Measurements from ENCODE around the gene TRAF3.
A peak's percentile ranks its signal among the peaks of the same experiment; 100 is the strongest.
"Not testable (repeated sequence)": the region's sequence is repeated elsewhere in the genome, so short reads cannot be mapped to it uniquely, and the experiment has no call there.

Gene TRAF3

DNA sequence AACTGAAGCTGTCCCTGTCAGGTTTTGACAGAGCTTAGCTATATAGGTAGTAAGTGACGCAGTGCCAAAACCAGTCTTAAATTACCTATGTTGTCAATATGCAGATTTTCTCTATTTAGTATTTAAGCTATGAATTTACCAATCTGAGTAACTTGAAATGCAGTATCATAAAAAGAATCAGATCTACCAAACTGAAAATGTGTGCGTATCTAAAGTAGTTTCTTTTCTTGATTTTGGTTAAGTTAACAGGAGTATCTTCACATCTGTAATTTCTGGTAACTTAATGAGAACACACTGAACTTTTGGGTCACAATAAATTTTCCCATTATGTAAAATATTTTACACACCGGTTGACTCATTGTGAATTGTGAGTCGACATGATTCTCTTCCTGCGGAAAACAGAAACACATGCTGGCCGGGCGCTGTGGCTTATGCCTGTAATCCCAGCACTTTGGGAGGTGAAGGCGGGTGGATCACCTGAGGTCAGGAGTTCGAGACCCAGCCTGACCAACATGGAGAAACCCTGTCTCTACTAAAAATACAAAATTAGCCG lies 45.1 kb downstream of the TRAF3 start:
- DNase-seq (ENCODE audit: low spot score) (no peak), ATAC-seq (ENCODE audit: low read depth) (no peak)
- Histone ChIP-seq H3K27me3 (ENCODE audit: insufficient read depth, poor library complexity, severe bottlenecking) (no peaks in the 10 kb centered on the region), H3K4me1 (ENCODE audit: insufficient read depth, poor library complexity, severe bottlenecking) (peaks cover 27% of the 10 kb centered on the region), H3K36me3 (ENCODE audit: low read depth) (no peaks in the 10 kb centered on the region), H3K27ac (ENCODE audit: poor library complexity, severe bottlenecking) (no peak overlapping the region), H3K9me3 (ENCODE audit: severe bottlenecking) (no peaks in the 10 kb centered on the region), H3K4me3 (ENCODE audit: severe bottlenecking) (no peak overlapping the region)
- TF ChIP-seq CTCF (IDR thresholded peaks at IDR 0.05; ENCODE audit: poor library complexity, severe bottlenecking) = no peak

DNA sequence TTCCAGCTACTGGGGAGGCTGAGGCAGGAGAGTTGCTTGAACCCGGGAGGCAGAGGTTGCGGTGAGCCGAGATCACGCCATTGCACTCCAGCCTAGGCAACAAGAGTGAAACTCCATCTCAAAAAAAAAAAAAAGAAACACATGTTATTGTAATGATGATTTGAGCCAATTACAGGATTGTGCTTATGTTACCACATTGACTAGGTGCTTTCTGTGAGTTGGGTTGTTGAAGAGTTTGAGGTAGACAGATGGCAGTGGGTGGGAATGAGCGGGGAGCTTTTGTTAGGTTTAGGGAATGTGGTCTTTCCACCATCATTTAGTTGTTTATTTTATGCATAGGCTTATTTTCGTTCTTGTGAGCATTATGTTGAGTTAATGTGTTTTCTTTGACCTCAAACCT lies 45.6 kb downstream of the TRAF3 start:
- peaks cover 27% of the 10 kb centered on the region for H3K4me1 ChIP-seq (ENCODE audit: insufficient read depth, poor library complexity, severe bottlenecking)
- H3K9me3 ChIP-seq (ENCODE audit: severe bottlenecking); H3K4me3 ChIP-seq (ENCODE audit: severe bottlenecking); ATAC-seq (ENCODE audit: low read depth); H3K27me3 ChIP-seq (ENCODE audit: insufficient read depth, poor library complexity, severe bottlenecking); H3K27ac ChIP-seq (ENCODE audit: poor library complexity, severe bottlenecking); H3K36me3 ChIP-seq (ENCODE audit: low read depth); DNase-seq (ENCODE audit: low spot score): not testable (repeated sequence)

GRCh38 chr14:102823546-102823945 lies 46.3 kb downstream of the TRAF3 start:
- no peak for TF ChIP-seq CTCF (IDR thresholded peaks at IDR 0.05; ENCODE audit: poor library complexity, severe bottlenecking)
- Histone ChIP-seq H3K27ac (ENCODE audit: poor library complexity, severe bottlenecking) (no peak overlapping the region), H3K4me3 (ENCODE audit: severe bottlenecking) (no peak overlapping the region)

GRCh38 chr14:102824832-102825231 lies 47.6 kb downstream of the TRAF3 start:
- ATAC-seq (ENCODE audit: low read depth) (peak; percentile 91), DNase-seq (ENCODE audit: low spot score) (no peak)
- Histone ChIP-seq H3K4me1 (ENCODE audit: insufficient read depth, poor library complexity, severe bottlenecking) (peaks cover 14% of the 10 kb centered on the region), H3K4me3 (ENCODE audit: severe bottlenecking) (no peak overlapping the region), H3K36me3 (ENCODE audit: low read depth) (no peaks in the 10 kb centered on the region), H3K27ac (ENCODE audit: poor library complexity, severe bottlenecking) (peak overlapping the region; percentile 7), H3K9me3 (ENCODE audit: severe bottlenecking) (no peaks in the 10 kb centered on the region), H3K27me3 (ENCODE audit: insufficient read depth, poor library complexity, severe bottlenecking) (no peaks in the 10 kb centered on the region)
- TF ChIP-seq CTCF (IDR thresholded peaks at IDR 0.05; ENCODE audit: poor library complexity, severe bottlenecking) = no peak

More at GRCh38 chr14:102823546-102823945, 46.3 kb downstream of the TRAF3 start:
- Histone ChIP-seq H3K4me1 (ENCODE audit: insufficient read depth, poor library complexity, severe bottlenecking) (peaks cover 25% of the 10 kb centered on the region), H3K9me3 (ENCODE audit: severe bottlenecking) (no peaks in the 10 kb centered on the region), H3K27me3 (ENCODE audit: insufficient read depth, poor library complexity, severe bottlenecking) (no peaks in the 10 kb centered on the region), H3K36me3 (ENCODE audit: low read depth) (no peaks in the 10 kb centered on the region)
- DNase-seq (ENCODE audit: low spot score) = no peak
- ATAC-seq (ENCODE audit: low read depth) = no peak

DNA sequence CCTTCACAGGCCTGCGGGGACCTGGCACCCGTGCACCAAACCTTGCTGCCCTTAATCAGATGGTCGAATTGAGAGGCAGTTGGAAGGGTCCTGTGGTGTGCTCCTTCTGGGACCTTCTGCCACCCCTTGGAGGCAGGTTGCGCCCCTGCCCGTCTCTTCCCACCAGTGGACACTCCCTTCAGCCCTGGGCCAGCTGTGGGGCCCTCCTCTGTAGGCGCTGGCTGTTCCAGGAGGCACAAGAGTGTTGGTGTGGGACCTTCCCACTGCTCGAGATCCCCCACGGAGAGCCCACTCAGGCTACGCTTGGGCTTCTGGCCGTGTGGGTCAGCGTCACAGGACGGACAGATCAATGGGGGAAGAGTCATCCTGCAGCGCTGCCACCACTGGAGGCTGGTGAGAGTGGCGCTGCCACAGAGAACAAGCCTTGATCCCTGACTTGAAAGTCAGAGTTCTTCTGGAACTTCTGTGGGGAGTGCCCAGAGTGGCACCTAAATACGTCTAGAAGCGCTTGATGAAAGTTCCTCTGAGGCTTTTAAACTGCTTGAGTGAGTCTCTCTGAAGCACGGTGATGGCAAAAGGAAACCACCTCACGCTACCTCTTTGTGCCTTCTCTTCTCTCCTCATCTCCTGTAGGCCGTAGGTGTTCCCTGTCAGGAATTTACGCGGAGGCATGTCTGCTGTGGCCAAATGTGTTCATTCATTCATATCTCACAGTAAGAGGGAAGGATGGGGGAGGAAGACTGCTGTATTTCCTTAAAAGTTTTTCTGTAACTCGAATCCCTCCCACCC lies 48.3 kb downstream of the TRAF3 start:
- no peaks in the 10 kb centered on the region; the same call in 1 of the 2 replicates for H3K36me3 ChIP-seq (ENCODE audit: low read depth)
- peak overlapping the region; percentile 7 for H3K27ac ChIP-seq (ENCODE audit: poor library complexity, severe bottlenecking)
- ATAC-seq (ENCODE audit: low read depth) (no peak; the same call in 2 of the 3 replicates), DNase-seq (ENCODE audit: low spot score) (no peak)
- no peaks in the 10 kb centered on the region for H3K9me3 ChIP-seq (ENCODE audit: severe bottlenecking)
- no peak overlapping the region for H3K4me3 ChIP-seq (ENCODE audit: severe bottlenecking)
- no peaks in the 10 kb centered on the region for H3K27me3 ChIP-seq (ENCODE audit: insufficient read depth, poor library complexity, severe bottlenecking)
- no peak for TF ChIP-seq CTCF (IDR thresholded peaks at IDR 0.05; ENCODE audit: poor library complexity, severe bottlenecking)
- H3K4me1 ChIP-seq (ENCODE audit: insufficient read depth, poor library complexity, severe bottlenecking) = peaks cover 14% of the 10 kb centered on the region
